CD8-positive, alpha-beta memory T cell (primary cell): Measurements from ENCODE around the gene EPN2. TPM values are rescaled to one million over a fixed set of nuclear protein-coding genes. Genes with fewer than 3 reads are reported as not detected.

Source experiments
- CTCF ChIA-PET: fragments of 350-600 bp; sonication (Branson Sonifier 250); formaldehyde crosslinking; loops from one replicate; lab custom pipeline; 2021; ENCODE audit warnings: antibody characterized with exemption; lab: Charles Lee
- POLR2A ChIA-PET: fragments of 350-600 bp; sonication (Branson Sonifier 250); formaldehyde crosslinking; loops from one replicate; lab custom pipeline; 2021; ENCODE audit warnings: antibody characterized with exemption; lab: Charles Lee
- DNase-seq, 5 donors: peaks; one replicate each; pipeline versions ENCODE4 v3.0.0 to v3.0.0-alpha.2; 2020 to 2022; ENCODE audit warnings: mixed read lengths in 1 of 5
- H3K27ac ChIP-seq: one replicate; pipeline ENCODE4 v1.7.0; 2013; ENCODE audit warnings: low read depth, mild to moderate bottlenecking, low read length, moderate library complexity
- H3K27me3 ChIP-seq: 2 replicates; pipeline ENCODE4 v1.7.0; 2013; ENCODE audit warnings: low read length, mild to moderate bottlenecking; ENCODE audit not compliant: insufficient read depth, poor library complexity, severe bottlenecking
- H3K36me3 ChIP-seq: 2 replicates; pipeline ENCODE4 v1.7.0; 2013; ENCODE audit warnings: mild to moderate bottlenecking, low read length, moderate library complexity; ENCODE audit not compliant: insufficient read depth
- H3K4me1 ChIP-seq: 2 replicates; pipeline ENCODE4 v1.7.0; 2013; ENCODE audit warnings: mild to moderate bottlenecking, low read length, moderate library complexity; ENCODE audit not compliant: insufficient read depth
- H3K4me3 ChIP-seq: 2 replicates; pipeline ENCODE4 v1.7.0; 2013; ENCODE audit warnings: mild to moderate bottlenecking, low read length
- H3K9me3 ChIP-seq: 2 replicates; pipeline ENCODE4 v1.7.0; 2013; ENCODE audit warnings: mild to moderate bottlenecking, low read length
- H3K27ac Mint-ChIP-seq, 8 donors: one replicate each; pipeline ENCODE4 v1.8.0; 2020 to 2021; ENCODE audit warnings: mixed read lengths in 8 of 8, mild to moderate bottlenecking in 6 of 8, inconsistent platforms in 3 of 8, moderate library complexity in 3 of 8
- H3K27me3 Mint-ChIP-seq, 2 donors: one replicate each; pipeline ENCODE4 v1.8.0; 2020 to 2021; ENCODE audit warnings: mixed read lengths in 2 of 2, mild to moderate bottlenecking in 1 of 2, moderate library complexity in 1 of 2
- H3K36me3 Mint-ChIP-seq, 3 donors: one replicate each; pipeline ENCODE4 v1.8.0; 2020 to 2021; ENCODE audit warnings: mixed read lengths in 3 of 3, inconsistent platforms in 1 of 3, mild to moderate bottlenecking in 1 of 3
- H3K4me1 Mint-ChIP-seq, 3 donors: one replicate each; pipeline ENCODE4 v1.8.0; 2020 to 2021; ENCODE audit warnings: mixed read lengths in 3 of 3, inconsistent platforms in 1 of 3, mild to moderate bottlenecking in 1 of 3
- H3K4me3 Mint-ChIP-seq, 7 donors: one replicate each; pipeline ENCODE4 v1.8.0; 2020 to 2021; ENCODE audit warnings: mixed read lengths in 7 of 7, mild to moderate bottlenecking in 6 of 7, moderate library complexity in 4 of 7, inconsistent platforms in 2 of 7
- H3K9me3 Mint-ChIP-seq, 5 donors: one replicate each; pipeline ENCODE4 v1.8.0; 2020 to 2022; ENCODE audit warnings: mixed read lengths in 5 of 5, mild to moderate bottlenecking in 3 of 5, moderate library complexity in 2 of 5, inconsistent platforms in 1 of 5
- polyA plus RNA-seq: library from polyadenylated mRNA; unstranded; fragments of 300-500 nt; fragmentation: Illumina TruSeq; gene quantifications from one replicate; pipeline ENCODE4 v1.2.3, GENCODE V29; 2021
- total RNA-seq, 2 experiments: library from RNA; stranded (reverse); gene quantifications; one replicate each; pipeline ENCODE4 v1.2.3, GENCODE V29; 2021

EPN2 gene
- total and polyA plus RNA-seq, 3 experiments from 2014 or later, result 9.0 to 10.4 (median 9.7) TPM

DNA sequence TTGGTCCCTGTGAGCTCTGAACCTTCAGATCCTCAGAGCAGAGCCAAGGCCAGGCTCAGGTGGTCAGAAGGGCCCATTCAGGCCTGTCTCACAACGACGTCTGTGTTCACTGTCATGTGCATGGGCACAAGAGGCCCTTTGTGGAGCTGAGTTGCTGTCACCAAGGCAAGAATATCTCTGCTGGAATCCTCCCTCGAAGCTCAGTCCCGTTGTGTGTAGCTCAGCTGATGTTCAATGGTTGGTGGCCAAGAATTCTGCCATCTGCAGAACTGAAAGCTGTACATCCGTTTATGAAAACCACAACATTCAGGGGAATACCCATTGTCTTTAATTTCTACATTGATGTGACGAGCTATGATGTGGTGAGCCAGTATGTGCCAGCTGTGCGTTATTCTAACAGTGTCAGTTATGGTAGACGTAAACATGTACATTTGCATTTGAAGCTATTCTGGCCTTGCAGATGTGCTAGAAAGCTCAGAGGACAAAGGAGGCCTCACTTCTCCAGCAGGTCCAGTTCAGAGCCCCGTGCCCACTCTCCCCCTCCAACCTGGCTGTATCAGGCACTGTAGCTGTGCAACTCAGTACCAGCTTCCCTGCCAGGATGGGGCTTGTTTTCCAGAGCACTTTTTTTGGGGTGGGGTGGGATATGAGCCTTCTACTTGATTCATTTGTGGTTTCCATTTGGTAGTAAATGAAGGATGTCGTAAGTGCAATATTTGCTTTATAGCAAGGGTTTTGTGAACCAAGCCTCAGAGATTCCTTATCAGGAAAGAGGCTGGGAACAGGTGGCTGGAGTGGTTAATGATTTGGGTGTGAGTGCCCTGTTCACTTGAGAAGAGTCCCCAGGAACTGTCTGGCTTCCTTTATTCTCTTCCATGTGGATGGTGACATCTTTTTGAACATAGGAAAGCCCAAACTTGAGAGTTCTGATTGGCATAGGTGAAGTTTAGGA, 69.3 kb downstream of the EPN2 start:
- Histone ChIP-seq H3K4me1 (peaks cover 22% of the 10 kb centered on the region), H3K4me3 (no peak overlapping the region), H3K9me3 (no peaks in the 10 kb centered on the region), H3K27me3 (peaks cover 4% of the 10 kb centered on the region), H3K27ac (no peak overlapping the region), H3K36me3 (no peaks in the 10 kb centered on the region)
- peaks cover 0 to 5% (median 0%) of the 10 kb centered on the region in 3 donors for H3K36me3 Mint-ChIP-seq
- peak in 3 of 5 donors; percentile 58 to 73 (median 66) for DNase-seq
- no peaks in the 10 kb centered on the region for H3K9me3 Mint-ChIP-seq
- POLR2A ChIA-PET, result interaction anchor here (0.6 kb wide), 1 partner anchor 13 kb away, joined by 3 read pairs; no protein-coding TSS in a partner anchor
- peaks cover 21 to 24% (median 24%) of the 10 kb centered on the region in 3 donors for H3K4me1 Mint-ChIP-seq
- peaks cover 3 to 7% of the 10 kb centered on the region in 2 donors for H3K27me3 Mint-ChIP-seq
- H3K27ac Mint-ChIP-seq, result peak overlapping the region in 5 of 8 donors; percentile 6 to 57 (median 36)
- CTCF ChIA-PET, result interaction anchor here (0.7 to 1.5 kb wide), 2 partner anchors 57 to 141 kb away, joined by 3 to 5 read pairs; no protein-coding TSS in a partner anchor
- H3K4me3 Mint-ChIP-seq, result peak overlapping the region in 3 of 7 donors; percentile 6 to 39 (median 34)

DNA sequence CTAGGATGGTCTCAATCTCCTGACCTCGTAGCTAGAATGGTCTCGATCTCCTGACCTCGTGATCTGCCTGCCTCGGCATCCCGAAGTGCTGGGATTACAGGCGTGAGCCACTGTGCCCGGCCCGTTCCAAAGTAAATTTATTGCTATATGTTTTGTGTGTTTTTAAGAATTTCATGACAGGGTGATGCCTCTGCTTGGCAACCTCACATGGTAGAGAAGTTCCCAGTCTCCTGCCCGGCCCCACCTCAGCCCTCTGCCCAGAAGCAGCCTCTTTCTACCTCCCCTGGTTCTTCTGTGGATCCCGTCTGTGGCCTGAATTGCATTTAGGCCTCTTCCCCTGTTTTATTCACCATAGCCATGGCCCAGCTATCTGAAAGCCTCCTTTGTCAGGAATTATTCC, 70.4 kb downstream of the EPN2 start:
- H3K36me3 Mint-ChIP-seq, result peaks cover 0 to 9% (median 0%) of the 10 kb centered on the region in 3 donors
- H3K27me3 Mint-ChIP-seq, result peaks cover 3 to 7% of the 10 kb centered on the region in 2 donors
- no peak for DNase-seq
- no peaks in the 10 kb centered on the region for H3K9me3 Mint-ChIP-seq
- ChIA-PET POLR2A (no interaction called here), CTCF (interaction anchor here (0.7 to 1.8 kb wide), 2 partner anchors 56 to 58 kb away, joined by 3 to 4 read pairs; partner anchors contain the start of gene B9D1)
- Histone ChIP-seq H3K9me3 (no peaks in the 10 kb centered on the region), H3K4me3 (no peak overlapping the region), H3K27me3 (peaks cover 4% of the 10 kb centered on the region), H3K36me3 (no peaks in the 10 kb centered on the region), H3K4me1 (peaks cover 22% of the 10 kb centered on the region), H3K27ac (no peak overlapping the region)
- H3K4me1 Mint-ChIP-seq, result peaks cover 21 to 28% (median 24%) of the 10 kb centered on the region in 3 donors
- peak overlapping the region in 1 of 8 donors; percentile 12 for H3K27ac Mint-ChIP-seq
- no peak overlapping the region for H3K4me3 Mint-ChIP-seq

DNA sequence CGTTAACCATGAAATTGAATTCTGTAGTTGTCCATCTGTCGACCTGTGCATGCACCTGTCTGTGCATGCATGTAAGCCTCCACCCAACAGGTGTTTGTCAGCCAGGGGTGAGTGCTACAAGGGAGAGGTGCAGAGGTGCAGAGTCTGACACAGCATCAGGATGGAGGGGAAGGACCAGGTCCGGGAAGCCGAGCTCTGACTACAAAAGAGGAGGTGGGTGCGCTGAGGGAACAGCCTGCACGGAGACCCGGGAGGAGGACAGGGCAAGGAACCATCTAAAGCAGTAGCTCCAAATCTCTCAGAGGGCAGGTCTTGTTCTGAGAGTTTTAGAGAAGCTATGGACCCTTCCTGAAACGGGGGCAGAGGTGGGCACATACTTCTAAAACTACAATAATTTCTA, 71.2 kb downstream of the EPN2 start:
- peaks cover 0 to 15% (median 0%) of the 10 kb centered on the region in 3 donors for H3K36me3 Mint-ChIP-seq
- DNase-seq, result no peak
- H3K4me3 Mint-ChIP-seq, result no peak overlapping the region
- H3K4me1 Mint-ChIP-seq, result peaks cover 21 to 28% (median 24%) of the 10 kb centered on the region in 3 donors
- Histone ChIP-seq H3K4me3 (no peak overlapping the region), H3K4me1 (peaks cover 22% of the 10 kb centered on the region), H3K9me3 (no peaks in the 10 kb centered on the region), H3K27ac (no peak overlapping the region), H3K27me3 (peaks cover 4% of the 10 kb centered on the region), H3K36me3 (no peaks in the 10 kb centered on the region)
- ChIA-PET POLR2A (no interaction called here), CTCF (interaction anchor here (1.8 kb wide), 1 partner anchor 55 kb away, joined by 4 read pairs; the partner anchor contains the start of gene B9D1)
- H3K27me3 Mint-ChIP-seq, result peaks cover 3 to 7% of the 10 kb centered on the region in 2 donors
- H3K9me3 Mint-ChIP-seq, result no peaks in the 10 kb centered on the region
- no peak overlapping the region for H3K27ac Mint-ChIP-seq

DNA sequence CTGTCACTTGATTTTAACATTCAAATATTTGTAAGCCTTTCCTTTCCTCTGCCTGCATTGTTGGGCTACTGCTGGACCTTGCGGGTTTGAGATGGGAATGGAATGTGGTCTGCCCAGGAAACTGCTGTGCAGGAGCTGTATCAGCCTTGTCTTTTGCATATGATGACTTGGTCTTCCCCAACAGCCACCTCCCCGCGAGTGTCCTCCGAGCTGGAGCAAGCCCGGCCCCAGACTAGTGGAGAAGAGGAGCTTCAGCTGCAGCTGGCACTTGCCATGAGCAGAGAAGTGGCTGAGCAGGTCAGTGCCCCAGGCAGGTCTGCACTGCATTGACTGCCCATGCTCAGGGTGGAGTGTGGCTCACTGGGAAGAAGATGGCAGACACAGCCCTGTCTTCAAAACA, 72.5 kb downstream of the EPN2 start:
- Mint-ChIP-seq H3K36me3 (peaks cover 0 to 23% (median 0%) of the 10 kb centered on the region in 3 donors), H3K9me3 (no peaks in the 10 kb centered on the region), H3K27me3 (peaks cover 3 to 7% of the 10 kb centered on the region in 2 donors), H3K4me1 (peaks cover 21 to 28% (median 24%) of the 10 kb centered on the region in 3 donors), H3K27ac (peak overlapping the region in 1 of 8 donors; percentile 48), H3K4me3 (no peak overlapping the region)
- no peak overlapping the region for H3K4me3 ChIP-seq
- ChIA-PET CTCF (no interaction called here), POLR2A (interaction anchor here (0.5 kb wide), 1 partner anchor 174 kb away, joined by 4 read pairs; no protein-coding TSS in a partner anchor)
- H3K27me3 ChIP-seq, result peaks cover 4% of the 10 kb centered on the region
- peaks cover 22% of the 10 kb centered on the region for H3K4me1 ChIP-seq
- no peaks in the 10 kb centered on the region for H3K36me3 ChIP-seq
- no peak for DNase-seq
- H3K9me3 ChIP-seq, result no peaks in the 10 kb centered on the region
- H3K27ac ChIP-seq, result no peak overlapping the region

DNA sequence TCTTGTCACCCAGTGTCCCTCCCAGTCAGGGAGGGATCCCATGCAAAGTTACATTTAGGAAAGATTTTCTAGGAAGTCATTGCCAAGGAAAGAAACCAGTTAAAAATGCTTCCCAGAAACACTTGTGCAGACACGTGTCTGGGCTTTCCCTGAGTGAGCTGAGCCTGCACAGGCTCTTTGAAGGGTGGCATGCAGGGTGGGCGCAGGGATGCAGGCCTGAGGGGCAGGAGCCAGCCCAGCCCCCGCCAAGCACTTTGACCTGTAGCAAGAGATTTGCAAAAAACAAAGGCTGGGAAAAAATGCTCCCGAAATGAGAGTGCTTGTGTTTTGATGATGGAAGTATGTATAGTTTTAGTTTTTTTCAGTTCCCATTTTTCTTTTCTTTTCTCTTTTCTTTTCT, 73.0 kb downstream of the EPN2 start:
- ChIA-PET CTCF (no interaction called here), POLR2A (no interaction called here)
- Mint-ChIP-seq H3K4me1 (peaks cover 21 to 27% (median 23%) of the 10 kb centered on the region in 3 donors), H3K9me3 (no peaks in the 10 kb centered on the region), H3K27ac (no peak overlapping the region), H3K4me3 (no peak overlapping the region), H3K27me3 (peaks cover 3 to 7% of the 10 kb centered on the region in 2 donors), H3K36me3 (peaks cover 0 to 26% (median 2%) of the 10 kb centered on the region in 3 donors)
- H3K27me3 ChIP-seq, result peaks cover 4% of the 10 kb centered on the region
- peaks cover 21% of the 10 kb centered on the region for H3K4me1 ChIP-seq
- H3K27ac ChIP-seq, result no peak overlapping the region
- H3K4me3 ChIP-seq, result no peak overlapping the region
- H3K9me3 ChIP-seq, result no peaks in the 10 kb centered on the region
- no peak for DNase-seq
- no peaks in the 10 kb centered on the region for H3K36me3 ChIP-seq

DNA sequence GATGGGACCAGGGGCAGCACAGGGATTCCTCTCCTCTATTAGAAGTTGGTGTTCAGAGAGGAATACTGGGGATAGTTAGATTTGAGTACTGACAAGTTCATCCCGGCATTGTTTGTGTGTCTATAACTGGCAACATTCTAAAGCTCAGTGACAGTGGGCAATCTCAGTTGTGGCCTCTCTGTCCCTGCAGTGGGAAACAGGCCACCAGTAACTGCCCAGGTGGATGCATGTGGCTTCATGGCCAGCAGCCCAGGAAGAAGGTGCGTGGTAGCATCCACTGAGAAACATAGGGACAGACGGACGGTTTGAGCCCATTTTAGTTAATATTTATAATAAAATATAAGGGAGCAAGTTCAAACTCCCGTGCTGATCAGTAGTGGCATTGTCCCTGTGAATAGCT, 73.8 kb downstream of the EPN2 start:
- CTCF ChIA-PET, result no interaction called here
- H3K27me3 ChIP-seq, result peaks cover 4% of the 10 kb centered on the region

DNA sequence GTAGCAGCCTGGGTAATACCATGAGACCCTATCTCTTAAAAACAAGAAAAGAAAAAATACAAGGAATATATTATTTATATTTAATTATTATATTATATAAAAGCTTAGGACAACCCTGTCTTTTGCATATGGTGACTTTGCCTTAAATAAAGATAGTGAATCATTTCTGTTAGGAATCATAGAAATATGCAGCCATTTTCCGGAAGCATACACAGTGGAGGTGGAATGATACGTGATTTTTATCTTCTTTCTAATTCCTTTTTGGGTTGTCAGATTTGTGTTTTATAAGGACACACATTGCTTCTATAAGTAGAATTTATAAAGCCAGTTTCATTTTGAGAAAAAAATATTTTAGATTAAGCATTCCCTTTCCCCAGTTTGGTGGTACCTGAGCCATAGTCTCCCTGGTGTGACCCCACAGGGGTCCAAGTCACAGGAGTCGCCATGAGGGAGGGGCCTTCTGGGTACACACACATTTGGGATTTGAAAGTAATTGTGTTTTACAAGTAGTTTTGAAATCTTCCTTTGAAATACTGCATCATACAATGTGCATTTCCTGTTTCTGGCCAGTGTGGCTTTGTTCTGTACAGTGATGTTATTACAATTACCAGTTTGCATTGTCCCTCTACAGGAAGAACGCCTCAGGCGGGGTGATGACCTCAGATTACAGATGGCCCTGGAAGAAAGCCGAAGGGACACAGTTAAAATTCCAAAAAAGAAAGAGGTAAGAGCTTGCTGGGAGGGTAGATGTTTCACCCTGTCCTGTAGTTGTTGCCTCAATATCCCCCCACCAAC, 74.5 kb downstream of the EPN2 start:
- Mint-ChIP-seq H3K27ac (peak overlapping the region in 1 of 8 donors; percentile 9), H3K4me1 (peaks cover 6 to 12% (median 9%) of the 10 kb centered on the region in 3 donors), H3K9me3 (no peaks in the 10 kb centered on the region), H3K36me3 (peaks cover 0 to 29% (median 2%) of the 10 kb centered on the region in 3 donors), H3K4me3 (no peak overlapping the region), H3K27me3 (peaks cover 3 to 7% of the 10 kb centered on the region in 2 donors)
- Histone ChIP-seq H3K27ac (no peak overlapping the region), H3K36me3 (no peaks in the 10 kb centered on the region), H3K9me3 (no peaks in the 10 kb centered on the region), H3K4me1 (peaks cover 6% of the 10 kb centered on the region), H3K27me3 (peaks cover 4% of the 10 kb centered on the region), H3K4me3 (no peak overlapping the region)
- POLR2A ChIA-PET, result no interaction called here
- DNase-seq, result no peak
- CTCF ChIA-PET, result no interaction called here

More for the DNA sequence above, 73.8 kb downstream of the EPN2 start:
- no peaks in the 10 kb centered on the region for H3K36me3 ChIP-seq
- POLR2A ChIA-PET, result no interaction called here
- Mint-ChIP-seq H3K36me3 (peaks cover 0 to 26% (median 2%) of the 10 kb centered on the region in 3 donors), H3K9me3 (no peaks in the 10 kb centered on the region), H3K4me1 (peaks cover 12 to 18% (median 15%) of the 10 kb centered on the region in 3 donors), H3K4me3 (no peak overlapping the region), H3K27ac (no peak overlapping the region), H3K27me3 (peaks cover 3 to 7% of the 10 kb centered on the region in 2 donors)
- no peak for DNase-seq
- H3K4me3 ChIP-seq, result no peak overlapping the region
- H3K4me1 ChIP-seq, result peaks cover 12% of the 10 kb centered on the region
- H3K27ac ChIP-seq, result no peak overlapping the region
- no peaks in the 10 kb centered on the region for H3K9me3 ChIP-seq
